B cell (primary cell): ENCODE data around the gene TMEM37. TPM values are rescaled to one million over a fixed set of nuclear protein-coding genes. Genes with fewer than 3 reads are reported as not detected.

Experiments
- ATAC-seq: fragments of 200-7000 bp; cut with Tn5 transposase; one replicate; pipeline ENCODE4 v1.10.0; 2021; ENCODE audit warnings: low read depth, mild to moderate bottlenecking, moderate number of reproducible peaks, moderate library complexity
- CTCF ChIA-PET: fragments of 350-600 bp; sonication (Branson Sonifier 250); formaldehyde crosslinking; loops from one replicate; lab custom pipeline; 2021; ENCODE audit warnings: antibody characterized with exemption, inconsistent platforms; lab: Charles Lee
- POLR2A ChIA-PET: fragments of 350-600 bp; sonication (Branson Sonifier 250); formaldehyde crosslinking; loops from one replicate; lab custom pipeline; 2021; ENCODE audit warnings: antibody characterized with exemption; lab: Charles Lee
- DNase-seq: peaks from one replicate; pipeline ENCODE4 v3.0.0; 2013
- H2AFZ ChIP-seq: 2 replicates; pipeline ENCODE4 v1.6.1; 2012; ENCODE audit warnings: mild to moderate bottlenecking, low read depth, low read length; ENCODE audit not compliant: insufficient read depth, poor library complexity, severe bottlenecking
- H3K27ac ChIP-seq, 2 donors: 1 replicate in 1 of 2; 2 replicates in 1 of 2; pipeline ENCODE4 v1.5.1; 2012 to 2013; ENCODE audit warnings: low read length in 2 of 2, mild to moderate bottlenecking in 2 of 2, moderate library complexity in 1 of 2
- H3K27me3 ChIP-seq, 4 experiments: fragments of 200-600 bp in 1 of 4; sonication (generic) in 1 of 4; replicated peaks in 1 of 4; 1 replicate in 2 of 4; 2 replicates in 2 of 4; pipeline versions ENCODE4 v1.6.1 to v1.7.0; 2013 to 2016; ENCODE audit warnings: low read length in 3 of 4, mild to moderate bottlenecking in 2 of 4, mixed read lengths in 1 of 4, moderate library complexity in 1 of 4; ENCODE audit not compliant: insufficient read depth in 4 of 4, control insufficient read depth in 3 of 4; ENCODE audit errors: control extremely low read depth in 1 of 4
- H3K36me3 ChIP-seq, 2 experiments: replicated peaks in 1 of 2; 1 replicate in 1 of 2; 2 replicates in 1 of 2; pipeline versions ENCODE4 v1.6.1 to v1.7.1; 2013; ENCODE audit warnings: low read length in 1 of 2; ENCODE audit not compliant: insufficient read depth in 2 of 2, control insufficient read depth in 1 of 2; ENCODE audit errors: control extremely low read depth in 1 of 2, extremely low read depth in 1 of 2
- H3K4me1 ChIP-seq, 2 donors: fragments of 200-600 bp in 1 of 2; sonication (generic) in 1 of 2; 1 replicate in 1 of 2; 2 replicates in 1 of 2; pipeline versions ENCODE4 v1.5.1 to v1.6.1; 2013 to 2017; ENCODE audit warnings: low read length in 2 of 2; ENCODE audit not compliant: control insufficient read depth in 2 of 2, insufficient read depth in 2 of 2
- H3K4me2 ChIP-seq: replicated peaks from 2 replicates; pipeline ENCODE3; 2012; ENCODE audit warnings: mild to moderate bottlenecking, low read depth, low read length; ENCODE audit not compliant: poor library complexity, severe bottlenecking
- H3K4me3 ChIP-seq, 5 experiments: fragments of 200-600 bp in 1 of 5; sonication (generic) in 1 of 5; 1 replicate in 3 of 5; 2 replicates in 2 of 5; pipeline versions ENCODE4 v1.5.1 to v1.7.0; 2011 to 2016; ENCODE audit warnings: low read length in 4 of 5, mild to moderate bottlenecking in 4 of 5, low read depth in 2 of 5, control low read depth in 1 of 5, moderate library complexity in 1 of 5; ENCODE audit not compliant: insufficient read depth in 1 of 5; ENCODE audit errors: control extremely low read depth in 1 of 5, extremely low read depth in 1 of 5
- H3K79me2 ChIP-seq: fragments of 200-600 bp; sonication (generic); one replicate; pipeline ENCODE4 v1.6.0; 2016; ENCODE audit warnings: low read length; ENCODE audit not compliant: control insufficient read depth, insufficient read depth
- H3K9ac ChIP-seq: fragments of 200-600 bp; sonication (generic); 2 replicates; pipeline ENCODE4 v1.6.1; 2017; ENCODE audit warnings: mild to moderate bottlenecking, low read length, moderate library complexity
- H3K9me3 ChIP-seq, 3 donors: one replicate each; pipeline versions ENCODE4 v1.6.1 to v1.7.1; 2013; ENCODE audit warnings: low read length in 2 of 3; ENCODE audit not compliant: control insufficient read depth in 2 of 3, insufficient read depth in 1 of 3; ENCODE audit errors: control extremely low read depth in 1 of 3
- H4K20me1 ChIP-seq: 2 replicates; pipeline ENCODE4 v1.6.0; 2012; ENCODE audit warnings: mild to moderate bottlenecking, low read length; ENCODE audit not compliant: insufficient read depth, control insufficient read depth, poor library complexity, severe bottlenecking
- H3K27ac Mint-ChIP-seq: one replicate; pipeline ENCODE4 v1.8.0; 2021; ENCODE audit warnings: mixed read lengths
- H3K27me3 Mint-ChIP-seq: one replicate; pipeline ENCODE4 v1.8.0; 2021; ENCODE audit warnings: mixed read lengths
- H3K4me1 Mint-ChIP-seq: one replicate; pipeline ENCODE4 v1.8.0; 2021; ENCODE audit warnings: mixed read lengths
- H3K4me3 Mint-ChIP-seq: one replicate; pipeline ENCODE4 v1.8.0; 2021; ENCODE audit warnings: mixed read lengths
- H3K9me3 Mint-ChIP-seq: one replicate; pipeline ENCODE4 v1.8.0; 2022; ENCODE audit warnings: mixed read lengths; ENCODE audit not compliant: insufficient read depth
- EZH2 ChIP-seq: IDR thresholded peaks from 2 replicates; pipeline ENCODE4 v1.6.1; 2012; ENCODE audit warnings: borderline replicate concordance, low read depth, mild to moderate bottlenecking, moderate library complexity, low read length; ENCODE audit not compliant: insufficient read depth, poor library complexity, severe bottlenecking
- whole genome bisulfite sequencing: methylation state at CpG from one replicate; pipeline ENCODE4 v1.1.5; 2013; ENCODE audit warnings: missing lambda C conversion rate; ENCODE audit not compliant: insufficient coverage; 5-methylcytosine and 5-hydroxymethylcytosine counted together
- intact Hi-C: fragments of 100-400 bp; cut with micrococcal nuclease; formaldehyde crosslinking; loops from one replicate; pipeline ENCODE4 v1.10.0; 2022
- polyA plus RNA-seq: library from polyadenylated mRNA; depleted of rRNA; stranded (reverse); fragments of >200 nt; gene quantifications from 2 replicates; pipeline ENCODE4 v1.2.3, GENCODE V29; 2012
- total RNA-seq, 2 donors: library from RNA; stranded (reverse); fragments of 120-200 nt in 1 of 2; gene quantifications; 1 replicate in 1 of 2; 2 replicates in 1 of 2; pipeline versions ENCODE4 v1.2.3 to v1.2.4, GENCODE V29; 2013 to 2022
- TF ChIP-seq, protein P1 (sequence below): fragments of 200-600 bp; IDR thresholded peaks from one replicate; pipeline ENCODE4 v1.8.0; 2022; ENCODE audit warnings: antibody characterized with exemption, mild to moderate bottlenecking

The TMEM37 gene
- total and polyA plus RNA-seq, 2 donors (not counting 1 experiment from before 2014, with no cell fraction given), result not detected

DNA sequence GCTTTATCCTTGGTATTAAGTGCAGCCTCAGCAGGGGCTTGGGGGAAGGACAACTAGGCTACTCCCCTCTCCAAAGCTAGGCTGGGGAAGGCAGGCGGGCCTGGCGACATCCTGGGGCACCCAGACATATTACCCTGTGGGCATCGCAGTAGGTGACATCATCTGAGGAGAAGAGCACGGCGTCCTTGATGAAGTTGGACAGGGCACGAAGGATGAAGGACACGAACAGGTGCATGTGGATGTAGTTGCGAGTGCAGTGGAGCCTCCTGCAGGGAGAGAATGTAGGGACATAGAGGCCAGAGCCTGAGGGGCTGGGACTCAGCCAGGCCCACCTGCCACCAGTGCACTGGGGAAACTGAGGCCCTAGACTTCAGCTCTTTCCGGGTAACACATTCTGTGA, 32.3 kb downstream of the TMEM37 start:
- H3K4me2 ChIP-seq, result no peak overlapping the region
- Mint-ChIP-seq H3K27ac (no peak overlapping the region), H3K4me3 (no peak overlapping the region), H3K4me1 (no peaks in the 10 kb centered on the region), H3K27me3 (no peaks in the 10 kb centered on the region), H3K9me3 (no peaks in the 10 kb centered on the region)
- no peaks in the 10 kb centered on the region for H3K9me3 ChIP-seq
- CTCF ChIA-PET, result interaction anchor here (0.8 kb wide), 1 partner anchor 13 kb away, joined by 4 read pairs; no protein-coding TSS in a partner anchor
- no peaks in the 10 kb centered on the region for H3K27me3 ChIP-seq
- no peak overlapping the region for H3K4me3 ChIP-seq
- H4K20me1 ChIP-seq, result no peaks in the 10 kb centered on the region
- WGBS, result 91% methylated on average over 9 of the region's 9 CpGs
- H3K9ac ChIP-seq, result no peak overlapping the region
- H3K36me3 ChIP-seq, result no peaks in the 10 kb centered on the region
- ATAC-seq (no peak), DNase-seq (no peak)
- POLR2A ChIA-PET, result no interaction called here
- H3K27ac ChIP-seq, result no peak overlapping the region
- no peak overlapping the region for H2AFZ ChIP-seq
- intact Hi-C loops, result no loop called here
- no peaks in the 10 kb centered on the region for H3K79me2 ChIP-seq
- no peaks in the 10 kb centered on the region for H3K4me1 ChIP-seq
- TF ChIP-seq, protein P1, sequence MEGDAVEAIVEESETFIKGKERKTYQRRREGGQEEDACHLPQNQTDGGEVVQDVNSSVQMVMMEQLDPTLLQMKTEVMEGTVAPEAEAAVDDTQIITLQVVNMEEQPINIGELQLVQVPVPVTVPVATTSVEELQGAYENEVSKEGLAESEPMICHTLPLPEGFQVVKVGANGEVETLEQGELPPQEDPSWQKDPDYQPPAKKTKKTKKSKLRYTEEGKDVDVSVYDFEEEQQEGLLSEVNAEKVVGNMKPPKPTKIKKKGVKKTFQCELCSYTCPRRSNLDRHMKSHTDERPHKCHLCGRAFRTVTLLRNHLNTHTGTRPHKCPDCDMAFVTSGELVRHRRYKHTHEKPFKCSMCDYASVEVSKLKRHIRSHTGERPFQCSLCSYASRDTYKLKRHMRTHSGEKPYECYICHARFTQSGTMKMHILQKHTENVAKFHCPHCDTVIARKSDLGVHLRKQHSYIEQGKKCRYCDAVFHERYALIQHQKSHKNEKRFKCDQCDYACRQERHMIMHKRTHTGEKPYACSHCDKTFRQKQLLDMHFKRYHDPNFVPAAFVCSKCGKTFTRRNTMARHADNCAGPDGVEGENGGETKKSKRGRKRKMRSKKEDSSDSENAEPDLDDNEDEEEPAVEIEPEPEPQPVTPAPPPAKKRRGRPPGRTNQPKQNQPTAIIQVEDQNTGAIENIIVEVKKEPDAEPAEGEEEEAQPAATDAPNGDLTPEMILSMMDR, result no peak
- TF ChIP-seq EZH2, result no peak

DNA sequence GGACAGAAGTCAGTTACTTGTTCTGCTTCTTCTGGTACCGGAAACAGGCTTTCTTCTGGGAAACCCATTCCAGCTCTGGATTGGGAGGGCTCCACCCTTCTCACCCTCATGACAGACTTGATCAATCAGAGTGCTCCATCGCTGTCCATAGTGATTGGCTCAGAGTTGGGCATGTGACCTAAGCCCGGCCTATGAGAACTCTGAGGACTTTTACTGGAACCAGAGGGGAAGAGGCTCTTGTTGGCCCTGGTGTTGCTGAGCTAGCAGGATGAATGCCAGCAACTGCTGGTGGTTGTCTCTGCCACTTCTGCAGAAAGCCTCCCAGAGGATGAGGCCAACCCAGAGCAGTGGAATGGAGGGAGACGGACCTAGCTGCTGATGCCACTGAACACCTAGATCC, 33.3 kb downstream of the TMEM37 start:
- H3K4me3 ChIP-seq, result no peak overlapping the region
- H3K27me3 ChIP-seq, result no peaks in the 10 kb centered on the region
- intact Hi-C loops, result no loop called here
- Mint-ChIP-seq H3K9me3 (no peaks in the 10 kb centered on the region), H3K27ac (no peak overlapping the region), H3K27me3 (no peaks in the 10 kb centered on the region), H3K4me3 (no peak overlapping the region), H3K4me1 (no peaks in the 10 kb centered on the region)
- TF ChIP-seq, protein P1, result no peak
- no peak for TF ChIP-seq EZH2
- DNase-seq, result no peak
- H3K9me3 ChIP-seq, result no peaks in the 10 kb centered on the region
- ChIA-PET CTCF (interaction anchor here (0.6 to 1.2 kb wide), 2 partner anchors 9 to 11 kb away, joined by 3 to 4 read pairs; no protein-coding TSS in a partner anchor), POLR2A (no interaction called here)
- no peaks in the 10 kb centered on the region for H4K20me1 ChIP-seq
- no peaks in the 10 kb centered on the region for H3K36me3 ChIP-seq
- no peaks in the 10 kb centered on the region for H3K4me1 ChIP-seq
- WGBS, result 87% methylated on average over 3 of the region's 4 CpGs
- H2AFZ ChIP-seq, result no peak overlapping the region
- ATAC-seq, result no peak
- H3K9ac ChIP-seq, result no peak overlapping the region
- H3K27ac ChIP-seq, result no peak overlapping the region
- H3K4me2 ChIP-seq, result no peak overlapping the region
- no peaks in the 10 kb centered on the region for H3K79me2 ChIP-seq
